Progenitor cell of endocrine pancreas (in vitro differentiated cells): Measurements from ENCODE around the gene SLC35D2. TPM values are rescaled to one million over a fixed set of nuclear protein-coding genes. Genes with fewer than 3 reads are reported as not detected.

ENCODE experiments used
- DNase-seq: peaks from one replicate; pipeline ENCODE4 v3.0.0; 2021; ENCODE audit warnings: low spot score; ENCODE audit not compliant: unreplicated experiment
- H3K27ac Mint-ChIP-seq: 2 replicates; pipeline ENCODE4 v1.8.0; 2021; ENCODE audit warnings: mild to moderate bottlenecking, moderate library complexity, mixed read lengths
- H3K27me3 Mint-ChIP-seq: 2 replicates; pipeline ENCODE4 v1.8.0; 2021; ENCODE audit warnings: mixed read lengths
- H3K36me3 Mint-ChIP-seq: 2 replicates; pipeline ENCODE4 v1.8.0; 2022; ENCODE audit warnings: mixed read lengths; ENCODE audit not compliant: insufficient read depth
- H3K4me1 Mint-ChIP-seq: 2 replicates; pipeline ENCODE4 v1.8.0; 2021; ENCODE audit warnings: low read depth, mixed read lengths
- H3K4me3 Mint-ChIP-seq: 2 replicates; pipeline ENCODE4 v1.8.0; 2021; ENCODE audit warnings: low read depth, mild to moderate bottlenecking, moderate library complexity, mixed read lengths
- H3K9me3 Mint-ChIP-seq: 2 replicates; pipeline ENCODE4 v1.8.0; 2021; ENCODE audit warnings: low read depth, mixed read lengths
- total RNA-seq: library from RNA; stranded (reverse); gene quantifications from 2 replicates; pipeline ENCODE4 v1.2.1, GENCODE V29; 2021
- TF ChIP-seq, protein P1 (sequence below): fragments of 200-600 bp; sonication (generic); IDR thresholded peaks from one replicate; pipeline ENCODE4 v1.5.0; 2021; ENCODE audit warnings: antibody characterized with exemption, mild to moderate bottlenecking; ENCODE audit not compliant: unreplicated experiment

SLC35D2 gene
- total RNA-seq, 1 donor from 2014 or later, result 52.6 TPM

DNA sequence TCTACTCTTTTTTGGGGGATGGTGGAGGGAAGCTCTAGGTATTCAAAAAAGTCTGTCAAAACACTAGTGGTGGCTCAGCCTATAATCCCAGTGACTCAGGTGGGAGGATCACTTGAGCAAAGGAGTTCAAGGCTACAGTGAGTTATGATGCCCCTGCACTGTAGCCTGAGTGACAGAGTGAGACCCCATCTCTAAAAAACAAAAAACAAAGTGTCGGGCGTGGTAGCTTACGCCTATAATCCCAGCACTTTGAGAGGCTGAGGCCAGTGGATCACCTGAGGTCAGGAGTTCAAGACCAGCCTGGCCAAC is 15.8 kb upstream of the SLC35D2 start:
- DNase-seq, result no peak
- Mint-ChIP-seq H3K36me3 (peaks cover 11% of the 10 kb centered on the region), H3K27ac (no peak overlapping the region), H3K9me3 (peaks cover 9% of the 10 kb centered on the region), H3K27me3 (no peaks in the 10 kb centered on the region), H3K4me1 (no peaks in the 10 kb centered on the region), H3K4me3 (no peak overlapping the region)
- TF ChIP-seq, protein P1, sequence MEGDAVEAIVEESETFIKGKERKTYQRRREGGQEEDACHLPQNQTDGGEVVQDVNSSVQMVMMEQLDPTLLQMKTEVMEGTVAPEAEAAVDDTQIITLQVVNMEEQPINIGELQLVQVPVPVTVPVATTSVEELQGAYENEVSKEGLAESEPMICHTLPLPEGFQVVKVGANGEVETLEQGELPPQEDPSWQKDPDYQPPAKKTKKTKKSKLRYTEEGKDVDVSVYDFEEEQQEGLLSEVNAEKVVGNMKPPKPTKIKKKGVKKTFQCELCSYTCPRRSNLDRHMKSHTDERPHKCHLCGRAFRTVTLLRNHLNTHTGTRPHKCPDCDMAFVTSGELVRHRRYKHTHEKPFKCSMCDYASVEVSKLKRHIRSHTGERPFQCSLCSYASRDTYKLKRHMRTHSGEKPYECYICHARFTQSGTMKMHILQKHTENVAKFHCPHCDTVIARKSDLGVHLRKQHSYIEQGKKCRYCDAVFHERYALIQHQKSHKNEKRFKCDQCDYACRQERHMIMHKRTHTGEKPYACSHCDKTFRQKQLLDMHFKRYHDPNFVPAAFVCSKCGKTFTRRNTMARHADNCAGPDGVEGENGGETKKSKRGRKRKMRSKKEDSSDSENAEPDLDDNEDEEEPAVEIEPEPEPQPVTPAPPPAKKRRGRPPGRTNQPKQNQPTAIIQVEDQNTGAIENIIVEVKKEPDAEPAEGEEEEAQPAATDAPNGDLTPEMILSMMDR, result no peak

DNA sequence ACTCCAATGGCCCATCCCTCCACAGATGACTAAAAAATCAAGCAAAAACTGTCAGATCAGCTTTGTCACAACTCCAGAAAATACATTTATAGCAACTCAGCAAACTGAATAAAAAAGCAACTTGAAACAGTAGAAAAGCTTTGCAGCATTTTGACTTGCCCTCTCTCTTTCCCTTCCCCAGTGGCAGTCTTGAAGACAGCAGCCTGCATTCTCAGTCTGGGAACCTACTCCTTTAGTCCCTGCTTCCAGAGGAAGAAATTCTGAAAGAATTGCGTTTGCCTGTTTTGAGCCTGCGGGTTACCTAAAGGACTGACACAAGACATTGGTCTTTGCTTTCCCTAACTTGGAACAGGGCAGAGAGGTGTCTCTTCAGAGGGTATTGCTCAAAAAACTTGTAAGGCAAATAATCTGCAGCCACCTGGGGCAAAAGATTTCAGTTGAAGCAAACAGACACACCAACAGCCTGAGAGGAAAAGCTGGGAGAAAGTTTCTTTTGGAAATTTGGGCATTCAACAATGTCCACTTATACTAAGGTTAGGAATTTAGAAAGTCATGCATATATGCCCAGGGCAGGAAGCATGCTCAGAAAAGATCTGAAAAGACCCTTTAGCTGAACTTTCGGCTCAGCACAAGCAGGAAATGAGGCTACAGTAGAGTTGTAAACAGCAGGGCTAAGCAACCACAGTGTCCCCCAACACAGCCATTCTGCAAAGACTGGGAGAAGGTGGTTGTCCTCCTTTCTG is 15.2 kb upstream of the SLC35D2 start:
- Mint-ChIP-seq H3K4me3 (no peak overlapping the region), H3K36me3 (peaks cover 11% of the 10 kb centered on the region), H3K27ac (no peak overlapping the region), H3K9me3 (peaks cover 9% of the 10 kb centered on the region), H3K4me1 (no peaks in the 10 kb centered on the region), H3K27me3 (no peaks in the 10 kb centered on the region)
- no peak for DNase-seq
- TF ChIP-seq, protein P1, result no peak

DNA sequence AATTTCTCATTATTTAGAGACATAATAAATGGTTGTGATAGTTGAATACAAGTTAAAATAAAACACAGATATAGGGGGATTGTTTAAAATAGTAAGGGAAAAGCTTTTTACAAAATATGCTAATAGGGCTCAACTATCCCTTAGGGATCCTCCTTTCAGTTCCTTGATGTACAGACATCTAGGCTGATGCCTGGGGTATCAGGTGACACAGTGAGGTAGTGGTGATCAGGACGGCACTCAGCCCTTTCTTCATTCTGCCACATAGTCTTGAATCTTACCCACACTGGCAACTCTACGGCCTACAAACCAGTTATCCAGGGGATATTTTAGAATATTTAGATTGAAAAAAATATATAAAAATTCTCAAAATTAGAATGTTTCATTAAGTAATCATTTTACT is 12.5 kb upstream of the SLC35D2 start:
- TF ChIP-seq, protein P1, result no peak
- H3K27ac Mint-ChIP-seq, result no peak overlapping the region
- H3K9me3 Mint-ChIP-seq, result peaks cover 9% of the 10 kb centered on the region
- no peak overlapping the region for H3K4me3 Mint-ChIP-seq
- H3K27me3 Mint-ChIP-seq, result no peaks in the 10 kb centered on the region
- no peak for DNase-seq
- H3K36me3 Mint-ChIP-seq, result peaks cover 12% of the 10 kb centered on the region
- H3K4me1 Mint-ChIP-seq, result peaks cover 7% of the 10 kb centered on the region

DNA sequence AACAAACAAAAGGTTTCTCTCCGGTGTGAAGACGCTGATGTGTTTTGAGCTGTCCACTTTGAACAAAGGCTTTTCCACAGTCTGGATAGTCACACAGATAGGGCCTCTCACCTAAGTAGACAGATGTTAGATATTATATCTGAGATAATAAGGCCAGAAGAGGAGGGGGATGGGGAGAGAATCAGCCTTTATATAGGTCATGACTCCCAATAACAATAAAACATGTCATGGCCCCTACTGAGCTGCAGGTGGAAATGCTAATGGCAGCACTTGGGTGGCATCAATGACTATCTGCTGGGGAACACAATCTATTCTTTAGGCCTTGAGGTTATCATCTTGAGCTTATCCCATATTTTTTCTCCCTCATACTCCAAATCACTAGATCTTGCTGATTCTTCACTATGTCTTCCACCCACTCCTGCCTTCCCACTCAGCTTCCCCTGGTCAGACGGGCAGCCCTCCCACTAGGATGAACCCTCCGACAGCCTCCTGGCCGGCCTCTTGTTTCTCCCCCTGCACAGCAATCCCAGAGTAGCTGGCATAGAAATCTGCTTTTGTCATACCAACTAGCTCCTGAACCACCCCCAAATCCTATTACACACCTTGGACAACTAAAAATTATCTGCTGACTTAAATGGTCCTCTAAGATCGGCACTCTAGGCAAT is 11.5 kb upstream of the SLC35D2 start:
- no peak for DNase-seq
- no peaks in the 10 kb centered on the region for H3K27me3 Mint-ChIP-seq
- peaks cover 11% of the 10 kb centered on the region for H3K36me3 Mint-ChIP-seq
- TF ChIP-seq, protein P1, result no peak
- peaks cover 8% of the 10 kb centered on the region for H3K4me1 Mint-ChIP-seq
- H3K4me3 Mint-ChIP-seq, result no peak overlapping the region
- peaks cover 3% of the 10 kb centered on the region for H3K9me3 Mint-ChIP-seq
- no peak overlapping the region for H3K27ac Mint-ChIP-seq

DNA sequence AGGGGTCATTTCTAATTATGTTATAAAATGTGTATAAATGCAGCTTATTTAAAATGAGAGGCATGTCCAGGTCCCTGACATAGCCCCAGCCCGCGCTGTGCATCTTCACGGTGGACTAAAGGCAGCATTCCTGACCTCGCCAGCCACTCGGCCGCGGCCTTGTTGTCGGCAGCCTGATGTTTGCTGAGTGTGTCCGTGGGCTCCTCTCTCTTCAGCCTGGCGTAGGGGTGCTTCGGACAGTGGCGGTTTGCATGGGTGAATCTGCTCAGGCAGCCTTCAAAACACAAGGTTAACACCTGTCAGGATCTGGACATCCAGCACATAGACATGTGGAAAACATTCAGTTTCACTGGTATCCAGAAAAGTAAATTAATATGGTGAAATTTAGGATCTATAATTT is 8.8 kb upstream of the SLC35D2 start:
- Mint-ChIP-seq H3K4me1 (peaks cover 8% of the 10 kb centered on the region), H3K36me3 (peaks cover 7% of the 10 kb centered on the region), H3K27me3 (no peaks in the 10 kb centered on the region), H3K27ac (peak overlapping the region; percentile 26), H3K4me3 (no peak overlapping the region), H3K9me3 (no peaks in the 10 kb centered on the region)
- TF ChIP-seq, protein P1, result no peak
- no peak for DNase-seq
